ENCODE results near the gene NME7.

The NME7 gene

GRCh38 chr1:169085911-169086310 is 281.7 kb downstream of the NME7 start:
- DNase-seq (ENCODE audit: low read depth, low spot score) = no peak
